HG03066 (cell line): ENCODE measurements around the gene ARHGEF6.
A peak's percentile ranks its signal among the peaks of the same experiment; 100 is the strongest.

Source experiments
- ATAC-seq: cut with Tn5 transposase; IDR thresholded peaks from one replicate; pipeline ENCODE4 v1.9.1; 2021; ENCODE audit warnings: low read depth; ENCODE audit not compliant: unreplicated experiment

The ARHGEF6 gene

GRCh38 chrX:136752346-136752745 is 28.4 kb downstream of the ARHGEF6 start:
- ATAC-seq = no peak

DNA sequence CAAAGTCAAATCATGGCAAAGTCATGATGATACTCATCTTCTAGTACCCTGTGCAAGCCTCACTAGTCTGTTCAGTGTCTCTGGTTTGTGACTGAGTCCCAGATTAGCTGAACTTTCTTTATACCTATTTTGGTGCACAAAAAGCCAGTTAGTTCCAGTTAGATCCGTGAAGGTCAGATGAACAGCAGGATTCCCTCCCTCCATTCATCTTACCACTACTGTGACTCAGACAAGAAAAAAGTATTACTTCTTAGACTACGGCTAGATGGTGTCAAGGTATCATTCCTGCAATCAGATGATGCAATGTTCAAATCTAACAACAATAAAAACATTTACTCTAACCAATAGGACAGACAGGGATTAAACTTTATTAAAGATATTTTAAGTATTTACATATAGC is 30.4 kb downstream of the ARHGEF6 start:
- no peak for ATAC-seq

GRCh38 chrX:136747003-136747986 is 33.4 kb downstream of the ARHGEF6 start:
- ATAC-seq = peak; percentile 45

- no peak for ATAC-seq
Measured at GRCh38 chrX:136745215-136746173, 35.2 kb downstream of the ARHGEF6 start.

- no peak for ATAC-seq
Measured at GRCh38 chrX:136742721-136743379, 37.9 kb downstream of the ARHGEF6 start.

DNA sequence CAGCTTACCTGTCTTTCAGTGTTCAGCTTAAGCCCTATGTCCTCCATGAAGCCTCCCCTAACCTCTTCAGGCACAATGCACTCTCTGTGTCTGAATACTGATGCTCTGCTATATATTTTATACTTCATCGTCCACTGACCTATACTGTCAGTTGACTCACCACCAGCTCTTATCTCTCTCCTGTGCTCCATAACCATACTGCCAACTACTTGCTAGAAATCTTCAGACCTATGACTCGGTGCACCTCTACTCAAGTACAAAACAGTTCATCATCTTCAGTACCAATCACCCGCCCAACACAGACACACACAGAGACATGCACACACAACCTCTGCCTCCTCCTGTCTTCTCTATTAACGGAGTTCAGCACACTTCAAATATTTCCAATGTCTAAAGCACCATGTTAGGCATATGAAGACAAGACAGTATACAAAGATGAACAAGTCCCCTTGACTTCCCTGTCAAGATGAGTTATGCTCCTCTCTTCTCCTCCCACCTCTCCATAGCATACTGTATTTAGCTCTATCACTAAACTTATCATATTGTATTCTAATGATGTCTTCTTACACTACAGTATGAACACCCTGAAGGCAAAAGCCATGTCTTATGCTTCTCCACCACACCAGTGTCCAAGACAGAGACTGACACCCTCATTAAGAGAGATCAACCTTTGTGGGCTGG is 42.5 kb downstream of the ARHGEF6 start:
- ATAC-seq = no peak

GRCh38 chrX:136736690-136737089 is 44.0 kb downstream of the ARHGEF6 start:
- ATAC-seq = no peak

DNA sequence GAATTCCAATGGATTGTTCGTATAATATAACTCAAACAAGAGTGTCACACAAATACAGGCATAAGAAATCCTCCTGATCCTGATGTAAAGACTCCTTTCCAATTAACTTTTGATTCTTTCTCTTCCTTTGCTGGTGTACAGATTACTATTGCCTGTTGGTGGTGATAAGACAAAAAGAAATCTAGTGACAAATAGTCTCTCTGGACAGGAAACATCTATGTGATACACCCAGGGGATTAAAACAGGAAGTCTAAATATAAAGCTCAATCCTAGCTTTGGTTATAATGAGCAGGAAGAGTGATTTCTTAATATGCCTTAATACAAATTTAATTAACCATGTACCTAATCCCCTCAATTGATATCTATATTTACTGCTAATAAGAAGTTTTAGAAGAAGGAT is 45.1 kb downstream of the ARHGEF6 start:
- ATAC-seq = no peak

GRCh38 chrX:136733613-136734012 is 47.1 kb downstream of the ARHGEF6 start:
- ATAC-seq = no peak

GRCh38 chrX:136731798-136732197 is 48.9 kb downstream of the ARHGEF6 start:
- no peak for ATAC-seq

DNA sequence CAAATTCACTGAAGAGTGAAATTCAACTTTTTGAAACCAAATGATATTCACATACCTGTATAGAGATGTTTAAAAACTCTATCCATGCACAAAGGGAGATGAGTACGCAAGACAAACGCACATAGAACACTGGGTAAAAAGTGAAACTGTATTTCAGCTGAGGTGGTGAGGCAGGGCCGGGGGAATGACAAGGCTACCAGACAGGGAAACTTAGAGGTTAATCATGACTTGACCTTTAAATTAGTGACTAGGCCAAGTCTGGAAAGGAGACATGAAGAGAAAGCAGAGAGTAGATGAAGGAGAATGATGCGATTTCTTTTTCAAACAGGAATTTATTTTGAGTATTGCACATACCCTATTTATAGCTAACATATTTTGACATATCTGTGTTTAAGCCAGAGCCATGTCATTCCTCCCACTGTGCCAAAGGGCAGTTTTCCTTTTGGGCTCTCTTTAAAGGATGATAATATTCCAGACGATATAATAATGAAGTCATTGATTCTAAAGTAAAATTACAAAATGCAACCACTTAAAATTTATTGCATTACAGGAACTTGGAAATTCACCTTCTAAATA is 49.4 kb downstream of the ARHGEF6 start:
- ATAC-seq = no peak

DNA sequence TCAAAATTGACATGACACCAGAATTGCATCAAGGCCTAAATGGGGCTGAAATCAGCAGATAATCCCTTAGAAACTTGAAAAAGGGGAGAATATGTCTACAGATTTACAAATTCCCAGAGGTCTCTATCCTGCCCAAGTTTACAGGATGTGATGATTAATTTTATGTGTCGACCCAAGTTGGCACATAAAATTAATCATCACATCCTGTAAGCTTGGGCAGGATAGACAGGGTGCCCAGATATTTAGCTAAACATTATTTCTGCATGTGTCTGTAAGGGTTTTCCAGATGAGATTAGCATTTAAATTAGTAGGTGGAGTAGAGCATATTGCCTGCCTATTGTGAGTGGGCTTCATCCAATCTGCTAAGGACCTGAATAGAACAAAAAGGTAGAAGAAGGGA is 52.3 kb downstream of the ARHGEF6 start:
- ATAC-seq = no peak

DNA sequence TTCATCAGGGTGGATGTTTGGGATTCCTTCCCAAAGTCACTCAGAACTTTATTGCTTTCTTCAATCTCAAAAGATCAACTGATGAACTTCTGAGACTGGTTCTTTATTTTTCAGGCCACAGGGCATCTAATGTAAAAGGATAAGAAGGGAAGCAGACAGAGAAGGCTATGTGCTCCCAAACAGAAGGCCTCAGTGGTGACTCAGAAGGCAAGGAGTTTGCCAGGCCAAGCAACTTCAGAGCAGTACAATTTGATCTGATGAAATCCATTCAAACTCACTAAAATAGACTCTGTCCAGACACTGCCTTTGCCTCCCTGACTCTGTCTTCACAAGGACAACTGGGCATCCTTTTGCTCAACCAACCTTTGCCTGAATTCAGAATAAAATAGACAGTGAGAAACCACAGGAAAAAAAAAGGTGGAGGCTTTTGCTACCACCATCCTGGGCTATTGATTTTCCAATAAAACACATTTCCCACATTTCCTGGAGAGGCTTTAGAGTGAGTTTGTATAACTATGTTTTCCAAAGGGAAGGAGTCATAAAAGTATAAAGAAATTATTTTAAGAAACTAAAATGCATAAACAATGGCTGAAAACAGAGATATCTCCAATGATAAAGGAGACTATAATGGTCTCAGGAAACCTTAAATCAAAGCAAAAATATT is 55.2 kb downstream of the ARHGEF6 start:
- no peak for ATAC-seq

DNA sequence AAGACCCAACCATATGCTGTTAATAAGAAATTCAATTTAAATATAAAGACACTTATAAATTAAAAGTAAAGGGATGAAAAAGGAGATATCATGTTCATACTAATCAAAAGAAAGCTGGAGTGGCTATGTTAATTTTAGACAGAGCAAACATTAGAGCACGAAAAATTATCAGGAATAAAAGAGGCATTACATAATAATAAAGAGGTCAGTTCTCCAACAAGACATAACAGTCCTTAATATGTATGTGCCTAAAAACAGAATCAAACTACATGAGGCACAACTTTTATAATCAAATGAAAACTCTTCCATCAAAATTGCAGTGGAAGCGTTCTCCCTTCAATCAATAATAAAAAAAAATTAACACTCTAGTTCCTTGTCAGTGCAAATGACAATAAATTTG is 62.6 kb downstream of the ARHGEF6 start:
- ATAC-seq = no peak

DNA sequence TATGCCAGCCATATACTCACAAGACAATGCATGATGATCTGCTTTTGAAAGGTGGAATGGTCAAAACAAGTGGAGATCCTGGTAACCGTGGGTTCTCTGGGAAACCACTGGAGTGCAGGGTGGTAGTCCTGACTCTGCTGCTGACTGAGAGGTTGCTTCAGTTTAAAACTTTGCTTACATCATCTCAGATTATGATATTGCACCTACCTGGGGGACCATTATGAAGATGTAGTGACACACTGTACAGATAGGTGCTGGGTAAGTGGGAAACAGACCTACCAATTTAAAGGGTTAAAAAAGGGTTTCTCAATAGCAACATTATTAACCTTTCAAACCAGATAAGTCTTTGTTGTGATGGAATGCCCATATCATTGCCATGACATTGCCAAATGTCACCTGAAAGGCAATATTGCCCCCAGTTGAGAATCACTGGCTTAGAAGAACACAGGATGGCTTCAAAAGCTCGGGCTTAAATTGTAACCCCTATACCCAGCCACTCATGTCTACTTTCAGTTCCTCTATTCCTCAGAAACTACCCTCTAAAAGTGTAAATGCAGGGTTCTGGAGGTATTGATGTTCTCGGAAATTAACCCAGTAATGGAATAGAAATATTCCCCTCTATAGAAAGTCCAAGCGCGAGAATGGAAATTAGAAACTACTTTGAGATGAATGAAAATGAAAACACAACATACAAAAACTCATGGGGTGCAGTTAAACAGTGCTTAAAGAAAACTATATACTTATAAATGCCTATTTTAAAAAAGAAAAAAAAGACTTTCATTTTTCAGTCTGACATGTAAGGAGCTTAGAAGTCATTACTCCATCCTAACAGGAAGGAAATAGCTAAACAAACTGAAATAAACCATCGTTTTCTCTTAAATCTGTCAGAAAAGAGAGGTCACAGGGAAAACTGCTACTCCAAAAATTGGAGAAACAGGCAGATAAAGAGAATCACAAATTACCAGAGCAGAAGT is 65.8 kb downstream of the ARHGEF6 start:
- ATAC-seq = peak; percentile 82

DNA sequence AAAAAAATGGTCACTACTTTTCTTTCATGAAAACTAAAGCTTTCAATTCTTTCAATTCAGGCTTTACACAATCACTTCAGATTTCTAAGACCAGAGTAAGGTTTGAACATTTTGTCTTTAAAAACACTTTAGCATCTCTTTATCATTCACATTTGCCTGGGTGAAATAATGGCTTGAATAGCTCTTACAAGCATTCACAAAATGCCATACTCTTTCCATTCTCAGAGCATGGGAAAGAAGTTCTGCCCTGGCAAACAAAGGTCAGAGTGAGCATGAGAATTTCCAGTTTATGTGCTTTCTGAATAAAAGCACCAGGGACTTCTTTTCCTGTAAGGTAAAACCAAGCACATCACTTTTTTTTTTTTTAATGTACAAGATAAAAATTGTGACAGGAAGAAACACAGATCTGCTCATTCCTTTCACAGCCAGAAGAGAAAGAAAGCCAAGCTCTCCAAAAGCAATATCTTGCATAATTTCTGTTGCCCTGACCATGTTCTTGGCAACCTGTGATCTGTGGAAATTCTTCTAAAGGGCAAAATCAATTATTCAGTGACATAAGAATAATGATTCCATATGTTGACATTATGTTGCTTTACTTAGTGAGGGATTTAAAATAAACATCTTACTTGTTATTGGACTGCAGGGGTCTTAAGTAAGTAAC is 68.0 kb downstream of the ARHGEF6 start:
- ATAC-seq = no peak

DNA sequence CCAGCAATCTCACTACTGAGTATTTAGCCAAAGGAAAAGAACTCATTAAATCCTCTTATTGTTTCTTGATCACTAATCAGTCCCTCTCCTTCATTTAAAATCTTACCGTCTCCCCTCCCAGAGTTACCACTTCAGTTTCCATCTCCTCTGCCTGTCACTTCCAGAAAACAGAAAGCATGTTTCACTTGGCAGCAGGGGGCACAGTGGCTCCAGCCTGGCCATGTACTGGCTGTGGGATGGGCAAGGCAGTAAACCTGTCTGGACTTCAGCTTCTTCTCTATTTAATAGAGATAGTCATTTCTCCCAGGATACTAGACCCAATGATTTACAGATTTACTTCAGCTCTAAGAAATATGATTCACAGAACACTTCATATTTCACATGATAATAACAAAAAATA is 69.6 kb downstream of the ARHGEF6 start:
- ATAC-seq = no peak
